Peyer's patch (tissue), 4 donors: ENCODE results near the gene NR4A1. TPM values are rescaled to one million over a fixed set of nuclear protein-coding genes. Genes with fewer than 3 reads are reported as not detected.
A peak's percentile ranks its signal among the peaks of the same experiment; 100 is the strongest.

ENCODE experiments used
- DNase-seq, 3 donors: peaks; one replicate each; pipeline ENCODE4 v3.0.0-alpha.2; 2017 to 2019
- H3K27ac ChIP-seq, 4 donors: fragments of 200-600 bp; sonication (generic); one replicate each; pipeline ENCODE4 v1.5.1; 2016 to 2019
- H3K27me3 ChIP-seq, 2 donors: fragments of 200-600 bp; sonication (generic); one replicate each; pipeline ENCODE4 v1.5.1; 2019
- H3K36me3 ChIP-seq, 3 donors: fragments of 200-600 bp; sonication (generic); one replicate each; pipeline ENCODE4 v1.5.1; 2016 to 2019
- H3K4me1 ChIP-seq, 4 donors: fragments of 200-600 bp; sonication (generic); one replicate each; pipeline ENCODE4 v1.5.1; 2016 to 2019
- H3K4me3 ChIP-seq, 4 donors: fragments of 200-600 bp; sonication (generic); 1 replicate in 3 of 4; 2 replicates in 1 of 4; pipeline ENCODE4 v1.5.1; 2016 to 2019; ENCODE audit warnings: mild to moderate bottlenecking in 1 of 4
- H3K9me3 ChIP-seq, 4 donors: fragments of 200-600 bp; sonication (generic); one replicate each; pipeline ENCODE4 v1.5.1; 2016 to 2019; ENCODE audit warnings: mild to moderate bottlenecking in 1 of 4
- POLR2A ChIP-seq, 2 donors: fragments of 450-650 bp; IDR thresholded peaks; one replicate each; pipeline ENCODE4 v1.5.1; 2017; ENCODE audit warnings: antibody characterized with exemption in 2 of 2, mild to moderate bottlenecking in 2 of 2, moderate library complexity in 2 of 2
- total RNA-seq, 4 donors: library from RNA; depleted of rRNA; stranded (reverse); fragments of >200 nt; gene quantifications; one replicate each; pipeline ENCODE4 v1.1.0, GENCODE V29; 2016
- TF ChIP-seq, protein P1 (sequence below), 6 experiments: fragments of 450-650 bp in 4 of 6; fragments of 200-600 bp in 2 of 6; sonication (generic) in 1 of 6; IDR thresholded peaks; one replicate each; pipeline ENCODE4 v1.5.1; 2017 to 2019; ENCODE audit warnings: antibody characterized with exemption in 6 of 6, mild to moderate bottlenecking in 3 of 6, moderate library complexity in 1 of 6

The NR4A1 gene
- total RNA-seq, 4 donors from 2014 or later = 3.9 to 265 (median 42.2) TPM

DNA sequence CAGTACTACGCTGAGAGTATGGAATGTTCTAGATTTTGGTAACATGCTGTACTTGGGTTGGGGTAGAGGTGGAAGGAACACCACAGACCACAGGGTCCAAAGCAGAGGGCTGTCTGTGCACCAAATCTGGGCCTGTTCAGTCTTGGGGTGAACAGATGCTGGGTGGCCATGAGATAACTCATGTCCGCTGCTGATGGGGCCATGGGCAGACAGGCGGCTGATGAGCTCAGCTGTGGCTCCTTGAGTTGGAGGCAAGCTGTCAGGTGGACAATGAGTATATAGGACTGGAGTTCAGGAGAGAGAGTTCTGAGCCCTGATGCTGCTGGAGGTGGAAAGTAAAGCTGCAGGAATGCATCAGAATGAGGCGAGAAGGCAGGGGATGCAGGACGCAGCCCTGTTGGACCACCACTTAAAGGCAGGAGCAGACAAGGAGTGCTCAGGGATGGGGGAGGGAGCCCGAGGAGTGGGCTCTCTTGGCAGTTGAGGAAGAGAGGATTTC, 34.5 kb downstream of the NR4A1 start:
- H3K4me1 ChIP-seq = peaks cover 0 to 27% (median 18%) of the 10 kb centered on the region in 4 donors
- no peak overlapping the region for H3K4me3 ChIP-seq
- DNase-seq = no peak
- H3K9me3 ChIP-seq = no peaks in the 10 kb centered on the region
- H3K27me3 ChIP-seq = no peaks in the 10 kb centered on the region
- H3K36me3 ChIP-seq = no peaks in the 10 kb centered on the region
- no peak for TF ChIP-seq POLR2A (IDR thresholded peaks at IDR 0.05)
- TF ChIP-seq, protein P1, sequence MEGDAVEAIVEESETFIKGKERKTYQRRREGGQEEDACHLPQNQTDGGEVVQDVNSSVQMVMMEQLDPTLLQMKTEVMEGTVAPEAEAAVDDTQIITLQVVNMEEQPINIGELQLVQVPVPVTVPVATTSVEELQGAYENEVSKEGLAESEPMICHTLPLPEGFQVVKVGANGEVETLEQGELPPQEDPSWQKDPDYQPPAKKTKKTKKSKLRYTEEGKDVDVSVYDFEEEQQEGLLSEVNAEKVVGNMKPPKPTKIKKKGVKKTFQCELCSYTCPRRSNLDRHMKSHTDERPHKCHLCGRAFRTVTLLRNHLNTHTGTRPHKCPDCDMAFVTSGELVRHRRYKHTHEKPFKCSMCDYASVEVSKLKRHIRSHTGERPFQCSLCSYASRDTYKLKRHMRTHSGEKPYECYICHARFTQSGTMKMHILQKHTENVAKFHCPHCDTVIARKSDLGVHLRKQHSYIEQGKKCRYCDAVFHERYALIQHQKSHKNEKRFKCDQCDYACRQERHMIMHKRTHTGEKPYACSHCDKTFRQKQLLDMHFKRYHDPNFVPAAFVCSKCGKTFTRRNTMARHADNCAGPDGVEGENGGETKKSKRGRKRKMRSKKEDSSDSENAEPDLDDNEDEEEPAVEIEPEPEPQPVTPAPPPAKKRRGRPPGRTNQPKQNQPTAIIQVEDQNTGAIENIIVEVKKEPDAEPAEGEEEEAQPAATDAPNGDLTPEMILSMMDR (IDR thresholded peaks at IDR 0.05) = no peak
- no peak overlapping the region for H3K27ac ChIP-seq

DNA sequence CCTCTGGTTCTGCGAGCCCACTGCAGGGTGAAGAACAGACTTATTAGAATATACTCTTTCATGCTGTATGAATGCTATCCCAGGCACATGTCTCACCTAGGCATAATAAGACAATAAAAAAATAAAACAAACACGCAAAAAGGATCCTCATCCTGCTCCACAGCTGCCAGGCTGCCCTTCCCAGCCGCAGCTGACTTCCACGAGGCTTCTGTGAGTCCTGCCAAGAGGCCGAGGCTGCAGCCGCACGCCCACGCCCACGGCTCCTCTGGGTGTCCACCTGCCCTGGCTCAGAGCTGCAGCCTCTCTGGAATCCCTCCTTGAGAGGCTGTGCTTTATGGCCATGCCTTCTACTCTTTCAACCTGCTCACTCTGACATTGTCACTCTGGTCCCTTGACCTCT, 35.1 kb downstream of the NR4A1 start:
- peaks cover 0 to 21% (median 11%) of the 10 kb centered on the region in 4 donors for H3K4me1 ChIP-seq
- DNase-seq = peak in 2 of 3 donors; percentile 61 to 70
- H3K27ac ChIP-seq = peak overlapping the region in 1 of 4 donors; percentile 7

DNA sequence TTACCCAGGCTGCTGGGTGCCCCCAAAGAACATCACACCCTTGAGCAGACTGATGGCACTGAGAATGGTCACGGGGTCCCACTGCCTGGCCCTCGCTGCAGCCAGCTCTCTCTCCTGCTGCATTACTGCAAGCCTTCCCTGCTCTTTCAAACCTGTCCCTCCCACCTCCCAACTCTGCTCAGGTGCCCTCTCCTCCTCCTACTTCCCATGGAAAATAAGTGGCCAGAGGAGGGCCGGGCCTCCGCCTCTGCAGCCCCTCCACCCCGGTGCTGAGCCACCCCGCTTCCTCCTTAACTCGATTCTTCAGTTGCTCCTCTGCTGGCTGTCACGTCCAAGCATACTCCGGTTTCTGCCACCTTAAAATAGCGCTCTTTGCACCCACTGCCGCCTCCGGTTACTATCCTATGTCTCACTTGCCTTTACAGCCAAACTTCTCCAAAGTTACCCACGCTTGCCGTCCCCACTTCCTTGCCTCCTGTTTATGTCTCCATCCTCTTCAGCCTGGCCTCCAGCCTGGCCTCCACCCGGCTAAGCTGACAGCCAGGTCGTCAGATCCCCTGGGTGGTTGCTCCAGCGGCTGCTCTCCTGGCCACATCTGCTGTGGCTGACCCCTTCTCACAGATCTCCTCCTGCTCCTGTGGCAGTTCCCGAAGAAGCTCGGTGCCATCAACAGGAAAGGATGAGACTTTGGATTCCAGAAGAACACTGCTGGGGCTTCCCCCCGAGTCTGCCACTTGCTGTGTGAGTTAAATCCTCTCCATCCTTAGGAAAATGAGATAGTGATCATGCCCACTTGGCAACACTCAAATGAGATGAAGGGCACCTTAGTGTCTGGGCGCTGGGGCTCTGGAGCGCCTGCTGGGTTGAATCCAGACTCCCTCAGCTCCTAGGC, 35.9 kb downstream of the NR4A1 start:
- H3K27me3 ChIP-seq = no peaks in the 10 kb centered on the region
- peak overlapping the region in 1 of 4 donors; percentile 7 for H3K27ac ChIP-seq
- no peak overlapping the region for H3K4me3 ChIP-seq
- no peaks in the 10 kb centered on the region for H3K36me3 ChIP-seq
- DNase-seq = no peak
- no peak for TF ChIP-seq POLR2A (IDR thresholded peaks at IDR 0.05)
- TF ChIP-seq, protein P1 (IDR thresholded peaks at IDR 0.05) = no peak
- H3K9me3 ChIP-seq = no peaks in the 10 kb centered on the region
- peaks cover 0 to 12% (median 4%) of the 10 kb centered on the region in 4 donors for H3K4me1 ChIP-seq

More for the DNA sequence above, 35.1 kb downstream of the NR4A1 start:
- Histone ChIP-seq H3K36me3 (no peaks in the 10 kb centered on the region), H3K9me3 (no peaks in the 10 kb centered on the region), H3K27me3 (no peaks in the 10 kb centered on the region), H3K4me3 (no peak overlapping the region)
- TF ChIP-seq POLR2A (IDR thresholded peaks at IDR 0.05) = no peak
- TF ChIP-seq, protein P1 (IDR thresholded peaks at IDR 0.05) = no peak

DNA sequence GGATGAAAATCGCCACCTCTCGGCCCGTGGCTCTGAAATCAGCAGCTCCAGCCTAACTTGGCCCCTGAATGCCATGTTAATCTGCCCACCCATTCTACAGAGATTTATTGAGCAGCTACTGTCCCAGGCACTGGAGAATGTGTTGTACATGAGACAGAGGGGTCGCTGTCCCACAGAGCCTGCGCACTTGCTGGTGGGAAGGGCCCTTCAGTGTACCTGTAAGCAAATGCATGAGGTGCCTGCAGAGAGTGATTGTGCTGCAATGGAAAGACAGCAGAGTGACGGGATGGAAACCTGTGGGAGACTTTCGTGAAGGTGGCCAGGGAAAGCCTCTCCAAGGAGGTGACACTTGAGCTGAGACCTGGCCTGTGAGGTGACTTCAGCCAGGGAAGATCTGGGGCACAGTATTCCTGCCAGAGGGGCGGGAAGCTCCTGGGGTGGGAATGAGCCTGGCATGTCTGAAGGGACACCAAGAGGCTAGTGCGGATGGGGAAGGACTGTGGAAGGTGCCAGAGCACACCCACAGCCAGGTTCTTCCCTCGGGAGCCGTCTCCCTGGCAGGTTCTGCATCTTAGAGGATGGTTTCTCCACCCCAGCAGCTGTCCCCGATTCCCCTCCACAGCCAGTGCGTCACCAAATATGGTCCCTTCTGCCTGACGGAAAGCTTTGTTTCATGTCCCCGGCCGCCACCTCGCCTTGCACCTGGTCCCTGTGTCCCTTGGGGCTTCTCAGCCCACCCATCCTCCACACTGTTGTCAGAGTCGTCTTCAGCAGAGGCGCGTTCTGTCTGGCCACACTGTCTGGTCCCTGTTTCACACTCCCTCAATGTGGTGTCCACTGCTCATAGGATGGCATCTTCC, 36.9 kb downstream of the NR4A1 start:
- Histone ChIP-seq H3K9me3 (no peaks in the 10 kb centered on the region), H3K4me1 (peaks cover 0 to 5% (median 1%) of the 10 kb centered on the region in 4 donors), H3K36me3 (no peaks in the 10 kb centered on the region), H3K27me3 (no peaks in the 10 kb centered on the region), H3K27ac (no peak overlapping the region), H3K4me3 (no peak overlapping the region)
- TF ChIP-seq, protein P1 (IDR thresholded peaks at IDR 0.05) = no peak
- TF ChIP-seq POLR2A (IDR thresholded peaks at IDR 0.05) = no peak
- peak in 2 of 3 donors; percentile 64 to 65 for DNase-seq

DNA sequence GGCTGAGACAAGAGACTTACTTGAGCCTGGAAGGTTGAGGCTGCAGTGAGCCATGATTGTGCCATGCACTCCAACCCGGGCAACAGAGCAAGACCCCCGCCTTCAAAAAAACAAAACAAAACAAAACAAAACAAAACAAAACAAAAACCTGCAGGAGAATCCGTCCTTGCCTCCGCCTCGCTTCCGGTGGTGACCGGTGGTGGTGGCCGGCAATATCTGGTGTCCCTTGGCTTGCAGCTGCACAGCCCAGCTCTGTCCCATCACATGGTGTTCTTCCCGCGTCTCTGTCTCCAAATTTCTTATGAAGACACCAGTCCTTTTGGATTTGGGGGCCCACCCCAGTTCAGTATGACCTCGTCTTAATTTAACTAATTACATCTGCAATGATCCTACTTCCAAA, 38.2 kb downstream of the NR4A1 start:
- Histone ChIP-seq H3K9me3 (no peaks in the 10 kb centered on the region), H3K27ac (no peak overlapping the region), H3K36me3 (no peaks in the 10 kb centered on the region), H3K4me3 (no peak overlapping the region), H3K27me3 (no peaks in the 10 kb centered on the region), H3K4me1 (peaks cover 0 to 2% (median 0%) of the 10 kb centered on the region in 4 donors)
- TF ChIP-seq POLR2A (IDR thresholded peaks at IDR 0.05) = no peak
- TF ChIP-seq, protein P1 (IDR thresholded peaks at IDR 0.05) = no peak
- no peak for DNase-seq
